Measurements from ENCODE around the gene CARD11.
"Not testable (repeated sequence)": the region's sequence is repeated elsewhere in the genome, so short reads cannot be mapped to it uniquely, and the experiment has no call there.

Gene CARD11

GRCh38 chr7:3063016-3063753 is 19.5 kb upstream of the CARD11 start:
- no peak for DNase-seq

- DNase-seq, result no peak
Measured at GRCh38 chr7:3057066-3057420, 13.4 kb upstream of the CARD11 start.

GRCh38 chr7:3056234-3057065 is 12.8 kb upstream of the CARD11 start:
- DNase-seq, result no peak

- DNase-seq, result no peak
Measured at GRCh38 chr7:3055626-3056025, 12.0 kb upstream of the CARD11 start.

- DNase-seq, result peak; percentile 53
Measured at GRCh38 chr7:3042861-3043489, 692 bp downstream of the CARD11 start.

- DNase-seq, result no peak
Measured at GRCh38 chr7:3041986-3042675, 1.5 kb downstream of the CARD11 start.

GRCh38 chr7:3039787-3040186 is 3.9 kb downstream of the CARD11 start:
- no peak for DNase-seq

GRCh38 chr7:3038011-3038410 is 5.7 kb downstream of the CARD11 start:
- DNase-seq, result not testable (repeated sequence)

- no peak for DNase-seq
Measured at GRCh38 chr7:3037259-3037658, 6.4 kb downstream of the CARD11 start.

GRCh38 chr7:3034591-3035150 is 9.0 kb downstream of the CARD11 start:
- DNase-seq, result no peak

GRCh38 chr7:3033581-3033980 is 10.1 kb downstream of the CARD11 start:
- DNase-seq, result no peak

- DNase-seq, result no peak
Measured at GRCh38 chr7:3033136-3033535, 10.5 kb downstream of the CARD11 start.

- DNase-seq, result no peak
Measured at GRCh38 chr7:3032256-3032655, 11.4 kb downstream of the CARD11 start.

GRCh38 chr7:3029138-3029537 is 14.5 kb downstream of the CARD11 start:
- DNase-seq, result no peak

GRCh38 chr7:3028758-3029093 is 14.9 kb downstream of the CARD11 start:
- no peak for DNase-seq

- DNase-seq, result no peak
Measured at GRCh38 chr7:3028071-3028757, 15.5 kb downstream of the CARD11 start.

GRCh38 chr7:3027005-3027845 is 16.4 kb downstream of the CARD11 start:
- DNase-seq, result no peak

- no peak for DNase-seq
Measured at GRCh38 chr7:3025616-3026015, 18.1 kb downstream of the CARD11 start.

GRCh38 chr7:3021825-3022224 is 21.8 kb downstream of the CARD11 start:
- DNase-seq, result no peak

GRCh38 chr7:3021224-3021623 is 22.4 kb downstream of the CARD11 start:
- not testable (repeated sequence) for DNase-seq

- no peak for DNase-seq
Measured at GRCh38 chr7:3020416-3020815, 23.3 kb downstream of the CARD11 start.

Data from effector CD4-positive, alpha-beta T cell (primary cell).